GM11168 (cell line): ENCODE measurements around the gene SGPL1.

Experiments used
- in situ Hi-C: fragments of 300-500 bp; cut with MboI; formaldehyde crosslinking; loops from one replicate; pipeline ENCODE4 v1.12.0; 2022; ENCODE audit warnings: low sequenced_read_pairs; ENCODE audit not compliant: unreplicated experiment

SGPL1 gene

DNA sequence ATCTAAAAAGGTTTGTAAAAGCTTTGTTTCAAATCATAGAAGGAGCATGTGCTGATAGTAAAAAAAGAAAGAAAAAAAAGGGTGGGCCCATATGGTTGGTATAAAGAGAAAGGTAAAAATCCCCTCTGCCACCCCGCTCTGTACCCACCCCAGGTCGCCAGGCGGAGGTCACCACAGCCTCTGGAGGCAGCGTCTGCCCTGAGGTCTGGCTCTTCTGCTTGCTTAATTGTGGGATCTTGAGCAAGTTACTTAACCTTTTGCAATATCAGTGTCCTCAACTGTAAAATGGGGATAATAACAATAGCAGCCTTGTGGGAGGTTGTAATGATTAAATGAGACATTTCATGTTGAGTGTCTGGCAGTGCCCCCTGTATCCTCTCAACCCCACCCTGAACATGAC is 83.3 kb downstream of the SGPL1 start:
- in situ Hi-C loops: no loop called here

DNA sequence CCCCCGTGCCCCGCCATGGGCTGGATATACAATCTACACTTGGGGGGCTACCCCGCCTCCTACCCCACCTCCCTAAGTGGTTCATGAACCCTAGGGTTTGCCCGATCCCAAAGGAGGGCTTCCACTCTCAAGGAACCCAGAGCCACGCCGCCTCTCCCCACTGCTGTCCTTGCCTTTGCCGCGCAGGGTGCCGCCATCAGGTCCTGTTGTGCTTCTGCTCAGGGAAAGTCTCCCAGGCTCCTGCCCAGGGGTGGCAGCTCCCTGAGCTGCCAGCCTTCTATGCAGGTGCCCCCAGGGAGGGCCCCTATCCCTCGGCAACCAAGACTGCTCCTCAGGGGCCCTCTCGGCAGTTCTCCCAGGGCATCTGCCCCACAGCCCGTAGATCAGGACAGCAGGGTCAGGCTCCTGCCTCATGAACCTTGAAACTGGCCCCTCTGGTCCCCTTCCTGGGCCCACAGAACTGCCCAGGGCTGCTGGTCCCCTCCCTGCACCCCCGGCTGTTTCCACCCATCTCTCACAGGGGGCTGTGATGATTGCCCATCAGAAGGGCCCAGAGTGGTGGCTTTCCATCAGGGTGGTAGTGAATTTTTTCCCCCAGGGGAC is 85.6 kb downstream of the SGPL1 start:
- in situ Hi-C loops: loop anchor here (25.0 kb wide), 1 partner anchor 311 kb away; the partner anchor contains the start of gene UNC5B

DNA sequence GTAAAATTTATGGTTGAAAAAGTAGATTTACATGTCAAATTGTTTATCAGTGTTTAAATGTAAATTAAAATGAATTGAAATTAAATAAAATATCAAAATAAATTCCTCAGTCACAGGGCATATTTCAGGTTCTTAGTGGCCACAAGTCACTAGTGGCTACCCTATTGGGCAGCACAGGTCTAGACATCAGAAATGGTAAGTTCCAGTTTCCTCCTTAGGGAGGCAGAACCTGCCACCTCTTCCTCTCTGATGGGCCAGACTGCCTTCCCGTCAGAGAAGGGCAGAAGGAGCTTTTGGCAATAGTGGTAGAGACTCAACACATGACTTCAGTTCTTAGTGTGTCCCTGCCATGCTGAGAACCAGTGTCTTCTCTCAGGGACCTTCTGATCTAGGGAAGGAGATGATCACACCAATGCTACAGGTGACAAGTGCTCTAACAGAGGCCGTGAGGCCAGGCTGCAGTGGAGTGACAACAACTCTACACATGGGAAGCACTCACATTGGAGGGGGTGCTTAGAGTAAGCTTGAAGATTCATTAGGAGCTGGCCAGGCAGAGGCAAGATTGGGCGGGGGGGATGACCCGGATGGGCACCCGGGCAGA is 87.0 kb downstream of the SGPL1 start:
- in situ Hi-C loops: loop anchor here (25.0 kb wide), 1 partner anchor 310 kb away; the partner anchor contains the start of gene UNC5B

DNA sequence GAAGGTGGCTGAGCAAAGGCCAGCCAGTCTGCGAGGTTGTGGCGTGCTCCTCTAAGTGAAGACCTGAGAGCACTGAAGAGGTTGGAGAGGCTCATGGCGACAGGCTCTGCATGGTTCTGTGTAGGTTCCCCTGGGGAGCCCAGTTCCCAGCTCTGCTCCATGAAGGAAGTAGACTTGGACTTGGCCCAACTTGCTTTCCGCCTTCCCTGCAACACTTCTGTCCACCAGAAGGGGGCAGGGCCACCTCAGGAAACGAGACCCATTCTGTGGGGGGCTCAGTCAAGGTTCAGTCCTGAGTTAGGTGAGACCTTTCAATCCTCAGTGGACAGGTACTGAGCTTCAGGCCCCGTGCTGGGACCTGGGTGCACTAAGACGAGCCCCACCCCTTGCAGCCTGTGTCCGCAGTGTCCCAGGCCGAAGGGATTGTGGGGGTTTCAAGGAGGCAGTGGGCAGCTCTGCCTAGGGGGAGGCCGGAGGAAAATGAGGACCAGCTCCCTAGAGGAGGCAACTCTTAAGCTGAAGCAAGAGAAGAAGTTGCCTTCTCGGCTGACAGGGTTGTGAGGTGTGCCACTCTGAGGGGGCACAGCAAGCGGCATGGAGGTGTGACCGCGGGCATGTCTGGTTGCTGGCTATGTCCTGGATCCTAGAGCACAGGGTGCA is 87.6 kb downstream of the SGPL1 start:
- in situ Hi-C loops: loop anchor here (25.0 kb wide), 1 partner anchor 309 kb away; the partner anchor contains the start of gene UNC5B

DNA sequence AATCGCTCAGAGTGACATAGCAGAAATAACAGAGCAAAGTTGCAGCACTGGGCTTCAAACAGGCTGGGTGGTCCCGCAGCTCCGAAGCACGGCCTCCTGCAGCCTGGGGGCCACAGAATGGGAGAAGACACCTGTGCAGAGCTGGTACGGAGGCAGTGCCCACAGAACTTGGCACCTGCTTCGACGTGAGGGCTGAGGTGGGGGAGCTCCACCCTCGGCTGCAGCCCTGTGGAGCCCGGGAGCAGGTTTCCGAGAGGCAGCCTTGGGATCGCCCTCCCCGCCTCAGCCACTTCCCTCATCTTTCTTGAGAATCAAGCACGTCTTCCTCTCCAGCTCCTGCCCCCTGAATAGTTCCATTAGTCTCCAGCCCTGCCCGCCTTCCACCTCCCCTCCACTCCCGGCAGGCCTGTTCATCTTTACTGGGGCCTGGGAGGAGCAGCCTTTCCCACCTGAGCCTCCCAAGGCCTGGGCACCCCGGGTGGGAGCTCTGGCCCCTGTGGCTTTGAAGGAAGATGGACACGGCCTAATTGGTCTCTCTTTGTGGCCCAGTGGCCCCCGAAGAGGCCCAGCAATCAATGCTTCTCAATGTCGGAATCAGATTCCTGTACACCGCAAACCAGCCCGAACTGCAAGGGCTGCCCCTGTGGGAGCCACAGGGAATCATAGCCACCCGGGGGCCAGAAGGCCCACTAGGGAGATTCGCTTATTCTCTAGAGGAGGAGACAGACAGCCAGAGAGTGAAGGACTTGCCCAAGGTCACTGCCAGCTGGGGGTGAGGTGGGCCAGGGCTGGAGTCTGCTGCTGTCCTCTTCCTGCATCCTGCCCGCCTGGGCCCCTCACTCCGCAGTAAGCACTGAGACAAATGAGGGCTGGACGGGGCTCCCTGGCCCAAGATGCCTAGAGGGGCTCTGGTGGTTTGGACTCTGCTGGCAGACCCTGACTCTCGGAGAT is 89.6 kb downstream of the SGPL1 start:
- in situ Hi-C loops: loop anchor here (25.0 kb wide), 1 partner anchor 307 kb away; the partner anchor contains the start of gene UNC5B

DNA sequence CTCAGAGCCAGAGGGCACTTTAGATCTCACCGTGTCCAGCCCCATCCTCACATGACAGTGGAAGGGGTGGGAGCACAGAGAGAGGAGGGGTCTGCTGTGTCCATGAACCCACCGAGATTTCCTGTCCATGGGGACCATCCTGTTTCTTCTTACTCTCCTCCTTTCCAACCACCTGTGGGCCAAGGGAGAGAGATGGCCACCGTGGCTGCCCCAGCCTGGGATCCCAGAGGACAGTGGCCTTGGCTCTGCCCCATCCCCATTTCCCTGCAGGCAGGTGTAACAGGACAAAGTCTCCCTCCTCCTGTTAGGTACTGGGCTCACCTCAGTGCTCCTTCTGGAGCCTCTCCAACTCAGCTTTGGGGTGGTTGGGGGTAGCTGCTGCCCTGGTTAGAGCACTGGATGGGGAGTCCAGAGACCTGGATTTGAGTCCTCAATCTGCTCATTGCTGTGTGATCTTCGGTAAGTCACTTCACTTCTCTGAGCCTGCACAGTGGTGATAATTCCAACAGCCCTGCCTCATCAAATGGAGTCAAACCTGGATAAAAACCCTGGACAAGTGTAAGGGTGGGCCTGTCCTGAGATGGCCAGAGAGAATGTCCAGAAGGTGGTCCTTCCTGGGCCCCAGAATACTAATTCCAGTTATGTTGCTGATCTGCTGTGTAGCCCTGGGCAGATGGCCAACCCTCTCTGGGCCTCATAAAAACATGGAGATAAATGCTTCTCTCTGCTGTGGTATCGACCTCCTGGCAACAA is 90.5 kb downstream of the SGPL1 start:
- in situ Hi-C loops: loop anchor here (25.0 kb wide), 1 partner anchor 306 kb away; the partner anchor contains the start of gene UNC5B

DNA sequence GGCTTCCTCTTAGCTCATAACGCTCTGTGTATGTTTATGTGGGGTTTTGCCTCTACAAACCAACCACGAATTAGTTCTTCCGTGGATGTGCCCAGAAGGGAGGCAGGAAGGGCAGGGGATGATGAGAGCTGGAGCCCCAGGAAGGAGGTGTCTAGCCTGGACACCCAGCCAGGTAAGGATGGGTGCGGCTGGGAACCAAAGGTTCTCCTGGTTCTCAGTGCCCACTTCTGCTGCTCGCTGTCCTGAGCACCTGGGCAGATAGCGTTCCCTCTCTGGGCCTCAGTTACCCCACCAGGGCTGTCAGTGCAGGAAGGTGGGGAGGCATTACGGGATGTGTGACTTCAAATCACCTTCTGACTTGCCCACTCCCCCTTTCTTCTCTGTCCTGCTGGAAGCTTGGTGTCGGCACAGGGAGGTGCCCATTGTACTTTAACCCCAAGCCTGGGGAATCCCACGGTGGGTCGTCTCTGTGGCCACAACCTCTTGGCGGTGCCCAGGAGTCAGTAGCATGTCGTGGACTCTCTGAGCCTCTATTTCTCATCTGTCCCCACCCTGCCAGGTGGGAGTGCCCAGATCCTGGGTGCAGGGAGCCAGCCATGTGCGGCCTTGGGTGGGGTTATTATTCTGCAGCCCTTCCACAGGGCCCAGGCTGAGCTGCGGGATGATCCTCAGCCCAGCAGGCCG is 91.3 kb downstream of the SGPL1 start:
- in situ Hi-C loops: loop anchor here (25.0 kb wide), 1 partner anchor 305 kb away; the partner anchor contains the start of gene UNC5B

DNA sequence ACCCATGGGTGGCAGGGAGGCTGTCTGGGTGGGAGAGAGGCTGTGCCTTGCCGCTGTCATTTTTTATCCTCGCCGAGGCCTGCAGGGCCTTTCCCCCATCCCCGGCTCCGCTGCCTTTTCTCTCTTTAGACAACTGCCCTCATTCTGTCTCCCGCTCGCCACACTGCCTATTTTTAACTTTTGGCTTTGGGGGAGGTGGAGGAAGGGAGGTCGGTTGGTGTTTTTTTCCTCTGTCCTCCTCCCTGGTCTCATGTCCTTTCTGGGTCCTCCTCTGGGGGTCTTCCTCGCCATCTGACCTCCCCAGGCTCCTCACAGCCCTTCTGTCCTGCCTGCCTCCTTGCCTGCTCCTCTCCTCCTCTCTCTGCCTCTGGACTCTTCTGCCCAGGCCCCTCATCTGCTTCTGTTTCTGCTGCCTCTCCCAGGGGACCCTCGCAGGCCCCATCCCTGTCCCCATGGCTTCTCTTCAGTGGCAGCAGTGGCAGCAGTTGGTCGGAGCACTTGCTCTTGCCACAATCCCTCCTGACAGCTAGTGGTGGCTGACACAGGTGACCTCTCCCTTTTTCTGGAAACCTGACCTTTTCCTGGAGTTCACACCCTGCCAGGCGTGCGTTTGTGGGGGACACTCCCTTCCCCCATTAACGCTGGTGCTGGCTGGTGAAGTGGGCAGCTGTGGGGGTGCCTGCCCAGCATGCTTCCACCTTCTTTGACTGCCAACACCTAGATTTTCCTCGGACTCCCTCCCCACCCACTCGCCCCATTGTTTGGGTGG is 92.1 kb downstream of the SGPL1 start:
- in situ Hi-C loops: loop anchor here (25.0 kb wide), 1 partner anchor 304 kb away; the partner anchor contains the start of gene UNC5B

DNA sequence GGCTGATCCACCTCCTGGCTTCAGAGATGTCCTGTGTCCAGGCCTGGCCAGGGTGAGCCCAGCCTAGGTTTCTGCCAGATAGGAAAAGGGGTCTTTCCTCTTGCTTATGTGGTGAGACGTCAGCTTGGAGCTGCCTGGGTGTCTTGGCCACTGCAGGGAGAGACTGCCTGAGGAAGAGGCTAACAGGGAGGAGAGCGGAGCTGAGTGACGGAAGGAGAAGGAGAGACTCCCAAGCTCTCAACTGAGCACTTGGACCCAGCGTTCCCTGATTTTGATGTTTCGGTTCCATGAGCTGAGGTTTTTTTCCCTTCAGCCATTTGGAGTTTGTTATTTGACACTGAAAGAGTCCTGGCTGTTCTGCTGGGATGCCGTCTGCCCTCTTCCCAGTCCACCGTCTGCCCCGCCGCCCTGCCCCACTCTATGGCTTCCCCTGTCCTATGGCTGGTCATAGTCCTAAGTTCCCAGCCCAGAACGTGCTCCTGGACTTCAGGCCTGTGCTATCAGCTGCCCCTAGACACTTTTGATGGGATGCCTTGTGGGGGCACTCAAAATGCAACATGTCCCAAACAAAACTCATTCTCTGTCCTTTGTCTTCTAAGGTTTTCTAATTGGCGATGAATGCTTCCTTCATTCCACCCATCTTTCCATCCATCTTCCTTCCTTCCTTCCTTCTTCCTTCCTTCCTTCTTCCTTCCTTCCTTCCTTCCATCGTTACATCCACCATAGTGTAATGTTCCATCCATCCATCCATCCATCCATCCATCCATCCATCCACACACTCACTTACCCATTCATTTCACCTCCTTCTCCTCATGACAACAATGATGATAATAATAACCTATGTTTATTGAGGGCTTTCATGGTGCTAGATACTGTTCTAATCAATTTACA is 92.9 kb downstream of the SGPL1 start:
- in situ Hi-C loops: loop anchor here (25.0 kb wide), 1 partner anchor 304 kb away; the partner anchor contains the start of gene UNC5B

DNA sequence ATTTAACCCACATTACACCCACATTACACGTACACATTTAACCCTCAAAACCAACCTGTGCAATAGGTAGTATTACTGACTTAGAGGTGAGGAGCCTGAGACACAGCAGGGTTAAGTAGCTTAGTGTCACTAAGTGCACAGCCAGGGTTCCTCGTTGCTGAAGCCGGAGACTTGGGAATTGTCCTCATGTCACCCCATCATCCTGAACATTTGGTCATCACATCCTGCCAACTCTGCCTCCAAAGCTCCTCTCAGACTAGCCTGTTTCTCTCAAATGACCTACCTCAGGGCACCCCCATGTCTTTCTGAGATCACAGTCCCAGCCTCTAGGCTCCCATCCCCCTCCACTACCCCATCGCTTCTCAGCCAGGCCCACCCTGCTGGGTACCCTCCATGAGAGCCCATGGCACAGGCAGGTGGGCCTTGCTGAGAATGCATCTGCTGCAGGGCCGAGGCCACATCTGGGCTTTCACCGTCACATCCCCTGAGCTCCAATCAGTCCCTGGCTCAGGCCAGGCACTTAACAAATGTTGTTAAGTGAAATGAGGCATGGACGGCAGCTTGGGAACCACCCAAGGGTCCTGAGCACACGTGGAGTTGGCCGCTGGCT is 93.7 kb downstream of the SGPL1 start:
- in situ Hi-C loops: loop anchor here (25.0 kb wide), 1 partner anchor 303 kb away; the partner anchor contains the start of gene UNC5B

DNA sequence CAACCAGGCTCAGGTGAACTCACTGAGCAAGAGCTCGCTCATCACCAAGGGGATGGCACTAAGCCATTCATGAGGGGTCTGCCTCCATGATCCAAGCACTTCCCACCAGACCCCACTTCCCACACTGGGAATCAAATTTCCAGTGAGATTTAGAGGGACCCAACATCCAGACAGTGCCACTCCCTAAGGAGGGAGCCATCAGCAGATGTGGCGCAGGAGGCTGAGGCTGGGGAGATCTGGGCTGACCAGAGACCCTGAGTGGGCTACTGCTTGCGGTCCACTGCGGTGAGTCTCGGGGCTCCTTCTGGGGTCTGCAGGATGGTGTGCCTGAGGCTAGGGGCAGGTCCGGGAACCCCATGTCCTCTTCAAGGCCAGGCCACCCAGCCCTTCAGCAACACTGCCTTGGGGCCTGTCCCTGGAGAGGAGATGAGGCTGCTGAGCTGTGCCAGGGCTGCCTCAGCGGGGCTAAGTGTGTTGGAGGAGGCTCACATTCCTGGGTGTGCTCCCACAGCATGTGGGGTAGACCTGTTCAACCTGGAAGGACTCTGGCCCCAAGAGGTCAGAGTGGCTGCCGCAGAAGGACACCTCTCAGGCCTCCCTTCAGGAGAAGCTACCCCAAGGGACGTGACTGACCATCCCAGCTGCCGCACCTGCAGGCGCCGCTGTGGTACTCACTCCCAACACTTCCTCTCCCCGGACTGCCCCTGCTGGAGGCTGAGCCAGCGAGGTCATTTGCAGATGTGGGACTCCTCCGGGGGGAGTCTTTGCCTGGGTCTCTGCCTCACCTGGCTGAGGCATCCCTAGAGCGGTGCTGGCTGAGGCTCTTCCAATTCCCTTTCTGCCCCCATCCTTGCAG is 95.0 kb downstream of the SGPL1 start:
- in situ Hi-C loops: loop anchor here (25.0 kb wide), 1 partner anchor 302 kb away; the partner anchor contains the start of gene UNC5B

DNA sequence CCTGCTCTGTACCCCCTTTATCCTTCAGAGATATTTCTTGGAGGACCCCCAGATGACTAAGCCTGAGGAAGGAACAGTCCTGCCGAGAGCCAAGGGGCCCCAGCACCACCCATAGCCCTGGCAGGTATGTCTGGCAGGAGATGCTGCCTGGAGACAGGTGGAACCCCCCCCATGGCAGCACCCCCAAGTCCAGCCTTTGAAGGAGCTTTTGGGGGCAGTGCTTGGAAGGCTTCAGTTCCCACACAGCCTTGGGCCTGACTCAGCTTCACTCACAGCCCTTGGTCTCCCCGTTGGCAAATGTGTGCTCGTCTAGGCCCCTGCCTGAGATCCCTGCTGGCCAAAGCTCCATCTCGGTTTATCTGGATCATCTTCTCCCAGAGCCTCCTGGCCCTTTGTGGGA is 95.6 kb downstream of the SGPL1 start:
- in situ Hi-C loops: loop anchor here (25.0 kb wide), 1 partner anchor 301 kb away; the partner anchor contains the start of gene UNC5B

DNA sequence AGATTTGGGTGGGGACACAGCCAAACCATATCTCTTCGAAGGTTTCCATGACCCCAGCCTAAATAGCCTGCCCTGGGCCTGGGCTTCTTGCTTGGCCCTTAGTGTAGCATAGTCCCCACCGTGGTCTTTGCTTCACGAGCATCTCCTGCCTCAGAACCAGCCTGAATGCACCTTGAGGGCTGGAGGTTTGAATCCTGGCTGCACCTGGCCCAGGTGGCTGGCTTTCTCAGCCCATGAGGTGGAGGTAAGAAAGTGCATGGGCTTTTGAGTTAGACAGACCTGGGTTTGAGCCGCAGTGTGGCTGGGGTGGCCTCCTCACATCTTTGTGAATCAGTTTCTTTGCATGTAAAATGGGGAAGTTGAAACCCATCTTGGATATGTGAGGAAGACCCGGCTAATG is 96.8 kb downstream of the SGPL1 start:
- in situ Hi-C loops: loop anchor here (25.0 kb wide), 1 partner anchor 300 kb away; the partner anchor contains the start of gene UNC5B

DNA sequence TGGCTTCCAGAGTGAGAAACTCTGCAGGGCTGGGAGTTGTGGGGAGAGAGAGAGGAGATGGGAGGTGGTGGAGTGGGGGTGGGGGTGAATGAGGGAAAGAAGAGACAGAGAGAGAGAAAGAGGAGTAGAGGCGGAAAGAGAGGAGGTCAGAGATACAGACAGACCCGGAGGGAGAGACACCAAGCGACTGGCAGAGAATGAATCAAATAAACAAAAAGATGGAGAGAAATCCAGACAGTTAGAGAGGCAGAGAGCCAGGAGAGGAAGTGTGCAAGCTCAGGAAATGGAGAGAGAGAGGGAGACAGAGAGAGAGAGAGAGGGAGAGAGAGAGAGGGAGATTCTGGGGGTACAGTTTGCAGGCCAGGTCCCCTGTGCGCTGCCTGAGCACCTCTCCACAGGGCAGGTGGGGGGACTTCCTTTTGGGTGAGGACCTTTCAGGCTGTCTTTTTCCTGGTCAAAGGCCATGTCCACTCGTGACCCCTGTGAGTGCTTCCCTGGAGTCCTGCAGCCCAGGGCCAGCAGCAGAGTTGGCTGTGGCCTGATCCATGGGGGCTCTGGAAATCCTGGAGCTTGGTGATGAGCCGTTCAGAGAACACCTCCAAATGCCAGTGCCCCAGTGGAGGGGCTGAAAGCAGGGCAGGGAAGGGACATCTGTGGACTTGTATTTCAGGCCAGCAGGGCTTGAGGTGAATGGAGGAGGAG is 97.6 kb downstream of the SGPL1 start:
- in situ Hi-C loops: loop anchor here (25.0 kb wide), 1 partner anchor 299 kb away; the partner anchor contains the start of gene UNC5B

DNA sequence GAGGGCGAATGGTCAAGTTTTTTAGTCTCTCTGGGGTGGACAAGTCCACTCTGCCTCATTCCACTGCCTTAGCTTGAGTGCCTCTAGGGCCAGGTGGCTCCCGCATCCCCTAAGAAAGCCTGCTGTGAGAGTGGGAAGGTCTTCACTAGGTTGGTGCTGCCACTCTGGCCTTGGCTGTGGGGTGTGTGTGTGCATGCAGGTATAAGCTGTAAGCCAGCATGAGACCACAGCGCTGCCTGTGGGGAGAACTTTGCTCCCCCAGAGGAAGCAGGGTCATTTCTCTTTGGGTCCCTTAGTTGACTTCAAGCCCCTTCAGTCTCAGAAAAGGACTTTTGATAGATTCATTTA is 98.1 kb downstream of the SGPL1 start:
- in situ Hi-C loops: loop anchor here (25.0 kb wide), 1 partner anchor 298 kb away; the partner anchor contains the start of gene UNC5B
